Measurements from ENCODE around the gene TRIM69. TPM values are rescaled to one million over a fixed set of nuclear protein-coding genes. Genes with fewer than 3 reads are reported as not detected.
"Not testable (repeated sequence)": the region's sequence is repeated elsewhere in the genome, so short reads cannot be mapped to it uniquely, and the experiment has no call there.

TRIM69 gene
- total and polyA plus RNA-seq, 2 of the 4 experiments (the other 2 are of a cell fraction): 5.3 to 7.7 TPM

GRCh38 chr15:44698641-44699040 lies 37.7 kb upstream of the TRIM69 start:
- Histone ChIP-seq H3K4me1 (ENCODE audit: control insufficient read depth, insufficient read depth, low read length) (no peaks in the 10 kb centered on the region), H2BK120ac (ENCODE audit: low read depth, low read length) (no peak overlapping the region), H3K4me3 (ENCODE audit: insufficient read depth, low read depth, low read length) (no peak overlapping the region), H3K9me1 (ENCODE audit: insufficient read depth, low read length) (no peaks in the 10 kb centered on the region), H2AFZ (replicated peaks; ENCODE audit: low read length, poor library complexity) (no peak overlapping the region), H4K91ac (ENCODE audit: insufficient read depth, low read depth, low read length) (no peak overlapping the region), H3K56ac (ENCODE audit: extremely low read depth, insufficient read depth, low read length) (no peak overlapping the region), H3K36me3 (ENCODE audit: control insufficient read depth, insufficient read depth, low read length) (no peaks in the 10 kb centered on the region), H3K4me2 (ENCODE audit: low read depth, low read length) (no peak overlapping the region), H3K18ac (ENCODE audit: low read depth, low read length) (no peak overlapping the region), H2AK5ac (ENCODE audit: low read depth, low read length) (no peak overlapping the region), H3K27me3 (ENCODE audit: control insufficient read depth, insufficient read depth, low read length) (peaks cover 5% of the 10 kb centered on the region), H4K8ac (ENCODE audit: low read depth in 2 of 2, low read length in 2 of 2) (no peak overlapping the region), H4K5ac (ENCODE audit: low read depth, low read length) (no peak overlapping the region), H2BK15ac (ENCODE audit: low read depth, low read length) (no peak overlapping the region), H2BK20ac (ENCODE audit: low read depth, low read length) (no peak overlapping the region), H3K9ac (ENCODE audit: low read depth, low read length) (no peak overlapping the region), H4K20me1 (ENCODE audit: insufficient read depth, low read length) (no peaks in the 10 kb centered on the region), H3K27ac (ENCODE audit: insufficient read depth, low read length) (no peak overlapping the region), H3K23ac (ENCODE audit: low read depth, low read length) (no peak overlapping the region), H2AK9ac (replicated peaks; ENCODE audit: low read depth, low read length, poor library complexity) (no peak overlapping the region), H3K4ac (ENCODE audit: low read depth, low read length) (no peak overlapping the region), H2BK5ac (ENCODE audit: low read depth, low read length, poor library complexity, severe bottlenecking) (no peak overlapping the region), H3K79me1 (ENCODE audit: low read depth in 1 of 2, low read length in 2 of 2) (no peaks in the 10 kb centered on the region), H3K9me3 (ENCODE audit: control insufficient read depth, insufficient read depth, low read length) (peaks cover 2% of the 10 kb centered on the region; the same call in 1 of the 2 replicates), H3K14ac (replicated peaks; ENCODE audit: low read depth, low read length) (no peak overlapping the region)
- no TSS peak for BruUV-seq (replicated peaks)
- ChIA-PET POLR2A (ENCODE audit: unreplicated experiment) (no interaction called here), CTCF (no interaction called here)
- DNase-seq: no peak
- TF ChIP-seq POLR2A (IDR thresholded peaks at IDR 0.05; ENCODE audit: low read depth, low read length) (no peak), CHD1 (IDR thresholded peaks at IDR 0.05; ENCODE audit: low read depth, low read length) (no peak), SMC3 (IDR thresholded peaks at IDR 0.05; ENCODE audit: low read depth, low read length) (no peak)
- ATAC-seq (ENCODE audit: low read depth): no peak
- in situ Hi-C loops (cut with MboI; ENCODE audit: low sequenced_read_pairs): no loop called here
- WGBS, 2 experiments (ENCODE audit: extremely low coverage in 2 of 2, insufficient read length in 1 of 2): no CpG with 5 or more reads among the region's 2 CpGs
- intact Hi-C loops (cut with micrococcal nuclease): no loop called here
- dilution Hi-C loops (cut with HindIII; ENCODE audit: low sequenced_read_pairs, unreplicated experiment): no loop called here

GRCh38 chr15:44700676-44701075 lies 35.7 kb upstream of the TRIM69 start:
- H2BK5ac ChIP-seq (ENCODE audit: low read depth, low read length, poor library complexity, severe bottlenecking); H3K4me1 ChIP-seq (ENCODE audit: control insufficient read depth, insufficient read depth, low read length); BruUV-seq (replicated peaks); H2AK9ac ChIP-seq (replicated peaks; ENCODE audit: low read depth, low read length, poor library complexity); H3K23ac ChIP-seq (ENCODE audit: low read depth, low read length); H3K27me3 ChIP-seq (ENCODE audit: control insufficient read depth, insufficient read depth, low read length); H2AFZ ChIP-seq (replicated peaks; ENCODE audit: low read length, poor library complexity); POLR2A ChIA-PET (ENCODE audit: unreplicated experiment); ATAC-seq (ENCODE audit: low read depth); H3K9me1 ChIP-seq (ENCODE audit: insufficient read depth, low read length); H4K91ac ChIP-seq (ENCODE audit: insufficient read depth, low read depth, low read length); H3K36me3 ChIP-seq (ENCODE audit: control insufficient read depth, insufficient read depth, low read length); H3K4me3 ChIP-seq (ENCODE audit: insufficient read depth, low read depth, low read length); H3K79me1 ChIP-seq (ENCODE audit: low read depth in 1 of 2, low read length in 2 of 2); H2BK20ac ChIP-seq (ENCODE audit: low read depth, low read length); CTCF ChIA-PET; H3K4ac ChIP-seq (ENCODE audit: low read depth, low read length); H3K9me3 ChIP-seq (ENCODE audit: control insufficient read depth, insufficient read depth, low read length); H4K8ac ChIP-seq (ENCODE audit: low read depth in 2 of 2, low read length in 2 of 2); dilution Hi-C loops (cut with HindIII; ENCODE audit: low sequenced_read_pairs, unreplicated experiment); H3K4me2 ChIP-seq (ENCODE audit: low read depth, low read length); H3K18ac ChIP-seq (ENCODE audit: low read depth, low read length); H3K9ac ChIP-seq (ENCODE audit: low read depth, low read length); in situ Hi-C loops (cut with MboI; ENCODE audit: low sequenced_read_pairs); H3K27ac ChIP-seq (ENCODE audit: insufficient read depth, low read length); H4K20me1 ChIP-seq (ENCODE audit: insufficient read depth, low read length); DNase-seq; H2BK15ac ChIP-seq (ENCODE audit: low read depth, low read length); H2BK120ac ChIP-seq (ENCODE audit: low read depth, low read length); H3K56ac ChIP-seq (ENCODE audit: extremely low read depth, insufficient read depth, low read length); H2AK5ac ChIP-seq (ENCODE audit: low read depth, low read length); H4K5ac ChIP-seq (ENCODE audit: low read depth, low read length); H3K14ac ChIP-seq (replicated peaks; ENCODE audit: low read depth, low read length): not testable (repeated sequence)
- intact Hi-C loops (cut with micrococcal nuclease): loop anchor here (5.0 kb wide), 1 partner anchor 33 kb away; no protein-coding TSS in a partner anchor

Measured in IMR-90 (cell line).